Osteocyte (in vitro differentiated cells): ENCODE data around the gene ODF2L. TPM values are rescaled to one million over a fixed set of nuclear protein-coding genes. Genes with fewer than 3 reads are reported as not detected.

Source experiments
- DNase-seq: peaks from one replicate; pipeline ENCODE4 v3.0.0; 2021; ENCODE audit warnings: mixed read lengths; ENCODE audit not compliant: unreplicated experiment; ENCODE audit errors: extremely low spot score
- H3K27ac Mint-ChIP-seq: one replicate; pipeline ENCODE4 v1.8.0; 2021; ENCODE audit warnings: mild to moderate bottlenecking, mixed read lengths; ENCODE audit not compliant: unreplicated experiment
- H3K27me3 Mint-ChIP-seq: one replicate; pipeline ENCODE4 v1.8.0; 2021; ENCODE audit warnings: mixed read lengths; ENCODE audit not compliant: unreplicated experiment
- H3K36me3 Mint-ChIP-seq: one replicate; pipeline ENCODE4 v1.8.0; 2021; ENCODE audit warnings: mixed read lengths; ENCODE audit not compliant: unreplicated experiment
- H3K4me1 Mint-ChIP-seq: one replicate; pipeline ENCODE4 v1.8.0; 2021; ENCODE audit warnings: mixed read lengths; ENCODE audit not compliant: unreplicated experiment
- H3K4me3 Mint-ChIP-seq: one replicate; pipeline ENCODE4 v1.8.0; 2021; ENCODE audit warnings: mild to moderate bottlenecking, moderate library complexity, mixed read lengths; ENCODE audit not compliant: unreplicated experiment
- H3K9me3 Mint-ChIP-seq: one replicate; pipeline ENCODE4 v1.8.0; 2021; ENCODE audit warnings: mixed read lengths; ENCODE audit not compliant: unreplicated experiment
- CTCF ChIP-seq: fragments of 200-600 bp; sonication (generic); IDR thresholded peaks from 2 replicates; pipeline ENCODE4 v1.5.0; 2021; ENCODE audit warnings: antibody characterized with exemption, mild to moderate bottlenecking, moderate library complexity
- total RNA-seq: library from RNA; stranded (reverse); gene quantifications from 2 replicates; pipeline ENCODE4 v1.2.1, GENCODE V29; 2021

The ODF2L gene
- total RNA-seq, 1 donor from 2014 or later: 50.6 TPM

GRCh38 chr1:86436041-86436440, 39.9 kb upstream of the ODF2L start:
- no peak overlapping the region for H3K27ac Mint-ChIP-seq
- TF ChIP-seq CTCF: no peak
- no peak for DNase-seq
- H3K4me3 Mint-ChIP-seq: no peak overlapping the region
- H3K4me1 Mint-ChIP-seq: no peaks in the 10 kb centered on the region
- no peaks in the 10 kb centered on the region for H3K36me3 Mint-ChIP-seq
- H3K9me3 Mint-ChIP-seq: no peaks in the 10 kb centered on the region
- H3K27me3 Mint-ChIP-seq: peaks cover 20% of the 10 kb centered on the region

- DNase-seq: no peak
- Mint-ChIP-seq H3K9me3 (no peaks in the 10 kb centered on the region), H3K36me3 (no peaks in the 10 kb centered on the region), H3K4me1 (no peaks in the 10 kb centered on the region), H3K27me3 (peaks cover 20% of the 10 kb centered on the region), H3K27ac (no peak overlapping the region), H3K4me3 (no peak overlapping the region)
- TF ChIP-seq CTCF: no peak
Observed at GRCh38 chr1:86435327-86435726, 39.2 kb upstream of the ODF2L start.

- Mint-ChIP-seq H3K27me3 (peaks cover 16% of the 10 kb centered on the region), H3K36me3 (no peaks in the 10 kb centered on the region), H3K4me1 (no peaks in the 10 kb centered on the region), H3K4me3 (no peak overlapping the region), H3K27ac (no peak overlapping the region), H3K9me3 (no peaks in the 10 kb centered on the region)
- no peak for TF ChIP-seq CTCF
- DNase-seq: no peak
Observed at GRCh38 chr1:86434059-86434458, 37.9 kb upstream of the ODF2L start.

GRCh38 chr1:86430376-86430775, 34.3 kb upstream of the ODF2L start:
- Mint-ChIP-seq H3K4me3 (no peak overlapping the region), H3K27me3 (peaks cover 2% of the 10 kb centered on the region), H3K9me3 (no peaks in the 10 kb centered on the region), H3K27ac (no peak overlapping the region), H3K4me1 (no peaks in the 10 kb centered on the region), H3K36me3 (no peaks in the 10 kb centered on the region)
- no peak for TF ChIP-seq CTCF
- DNase-seq: no peak

- no peak overlapping the region for H3K27ac Mint-ChIP-seq
- H3K27me3 Mint-ChIP-seq: peaks cover 2% of the 10 kb centered on the region
- H3K9me3 Mint-ChIP-seq: no peaks in the 10 kb centered on the region
- H3K4me3 Mint-ChIP-seq: no peak overlapping the region
- H3K4me1 Mint-ChIP-seq: no peaks in the 10 kb centered on the region
- no peak for TF ChIP-seq CTCF
- H3K36me3 Mint-ChIP-seq: no peaks in the 10 kb centered on the region
- no peak for DNase-seq
Observed at GRCh38 chr1:86429835-86430234, 33.7 kb upstream of the ODF2L start.
